GM18517 (cell line): ENCODE results near the gene TIMELESS.
A peak's percentile ranks its signal among the peaks of the same experiment; 100 is the strongest.
"Not testable (repeated sequence)": the region's sequence is repeated elsewhere in the genome, so short reads cannot be mapped to it uniquely, and the experiment has no call there.

Source experiments
- ATAC-seq: cut with Tn5 transposase; IDR thresholded peaks from one replicate; pipeline ENCODE4 v1.9.1; 2021; ENCODE audit warnings: mild to moderate bottlenecking, moderate library complexity; ENCODE audit not compliant: unreplicated experiment

The TIMELESS gene

GRCh38 chr12:56410768-56411167 lies 38.5 kb downstream of the TIMELESS start:
- no peak for ATAC-seq

GRCh38 chr12:56408799-56409417 lies 40.3 kb downstream of the TIMELESS start:
- ATAC-seq, result no peak

- not testable (repeated sequence) for ATAC-seq
Measured at GRCh38 chr12:56404227-56404626, 45.0 kb downstream of the TIMELESS start.

- ATAC-seq, result not testable (repeated sequence)
Measured at GRCh38 chr12:56401612-56402011, 47.6 kb downstream of the TIMELESS start.

GRCh38 chr12:56401125-56401524 lies 48.1 kb downstream of the TIMELESS start:
- ATAC-seq, result not testable (repeated sequence)

GRCh38 chr12:56399466-56399865 lies 49.8 kb downstream of the TIMELESS start:
- ATAC-seq, result not testable (repeated sequence)

GRCh38 chr12:56398324-56398723 lies 50.9 kb downstream of the TIMELESS start:
- ATAC-seq, result no peak

- no peak for ATAC-seq
Measured at GRCh38 chr12:56392331-56392730, 56.9 kb downstream of the TIMELESS start.

- no peak for ATAC-seq
Measured at GRCh38 chr12:56391721-56392120, 57.5 kb downstream of the TIMELESS start.

- ATAC-seq, result no peak
Measured at GRCh38 chr12:56389412-56389811, 59.8 kb downstream of the TIMELESS start.

GRCh38 chr12:56387152-56387736 lies 62.0 kb downstream of the TIMELESS start:
- no peak for ATAC-seq

GRCh38 chr12:56385873-56386272 lies 63.4 kb downstream of the TIMELESS start:
- no peak for ATAC-seq

GRCh38 chr12:56382611-56383010 lies 66.6 kb downstream of the TIMELESS start:
- no peak for ATAC-seq

- no peak for ATAC-seq
Measured at GRCh38 chr12:56377989-56378316, 71.3 kb downstream of the TIMELESS start.

- no peak for ATAC-seq
Measured at GRCh38 chr12:56377310-56377988, 71.8 kb downstream of the TIMELESS start.

- peak; percentile 73 for ATAC-seq
Measured at GRCh38 chr12:56375598-56376434, 73.4 kb downstream of the TIMELESS start.

GRCh38 chr12:56374726-56375597 lies 74.3 kb downstream of the TIMELESS start:
- ATAC-seq, result peak; percentile 31

GRCh38 chr12:56373515-56373914 lies 75.7 kb downstream of the TIMELESS start:
- no peak for ATAC-seq

GRCh38 chr12:56366948-56367347 lies 82.3 kb downstream of the TIMELESS start:
- ATAC-seq, result no peak
